ENCODE measurements around the gene APBB2.

GRCh38 chr4:41111791-41112190 is 102.6 kb downstream of the APBB2 start:
- TF ChIP-seq CTCF (IDR thresholded peaks at IDR 0.05) (no peak), POLR2A (IDR thresholded peaks at IDR 0.05) (no peak)
